Embryonic facial prominence (tissue), 1 donor: Measurements from ENCODE around the gene XPOT.

Source experiments
- DNase-seq: peaks from one replicate; pipeline ENCODE4 v3.0.0-alpha.2; 2016; ENCODE audit errors: extremely low spot score

The XPOT gene

DNA sequence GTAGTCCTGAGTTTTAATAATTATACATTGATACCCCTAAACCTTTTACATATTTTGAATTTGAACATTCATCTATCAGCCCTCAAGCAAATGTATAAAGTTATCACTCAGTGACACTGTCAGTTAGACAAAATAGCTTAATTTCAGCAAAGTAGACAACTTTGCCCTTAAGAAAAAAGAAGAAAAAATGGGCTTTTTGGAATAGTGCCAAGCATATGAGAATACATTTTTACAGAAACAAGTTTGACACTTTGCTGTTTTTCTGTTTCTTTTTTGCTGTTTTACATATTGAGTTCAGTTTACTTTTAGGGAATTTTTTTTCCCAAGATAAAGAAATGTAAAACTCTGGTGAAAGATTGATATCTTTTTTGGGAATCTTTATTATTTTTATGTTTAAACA lies 62.0 kb downstream of the XPOT start:
- DNase-seq, result no peak

DNA sequence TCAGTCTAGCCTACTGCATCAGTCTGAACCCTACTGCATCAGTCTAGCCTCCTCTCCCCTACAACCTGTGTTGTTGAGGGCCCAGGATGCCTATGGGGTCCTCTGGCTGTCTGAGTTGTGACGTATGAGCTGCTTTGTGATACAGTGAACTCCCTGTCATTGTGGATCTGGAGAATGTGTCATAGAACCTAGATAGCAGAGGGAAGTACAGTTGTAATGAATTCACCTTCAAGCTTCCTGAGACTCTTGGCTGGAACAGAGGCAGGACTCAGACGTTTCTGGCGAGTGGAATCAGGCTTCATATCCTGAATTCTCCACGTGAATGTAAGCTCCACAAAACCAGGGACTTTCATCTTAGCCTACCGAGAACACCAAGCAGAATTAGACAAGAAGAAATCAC lies 64.8 kb downstream of the XPOT start:
- DNase-seq, result no peak

DNA sequence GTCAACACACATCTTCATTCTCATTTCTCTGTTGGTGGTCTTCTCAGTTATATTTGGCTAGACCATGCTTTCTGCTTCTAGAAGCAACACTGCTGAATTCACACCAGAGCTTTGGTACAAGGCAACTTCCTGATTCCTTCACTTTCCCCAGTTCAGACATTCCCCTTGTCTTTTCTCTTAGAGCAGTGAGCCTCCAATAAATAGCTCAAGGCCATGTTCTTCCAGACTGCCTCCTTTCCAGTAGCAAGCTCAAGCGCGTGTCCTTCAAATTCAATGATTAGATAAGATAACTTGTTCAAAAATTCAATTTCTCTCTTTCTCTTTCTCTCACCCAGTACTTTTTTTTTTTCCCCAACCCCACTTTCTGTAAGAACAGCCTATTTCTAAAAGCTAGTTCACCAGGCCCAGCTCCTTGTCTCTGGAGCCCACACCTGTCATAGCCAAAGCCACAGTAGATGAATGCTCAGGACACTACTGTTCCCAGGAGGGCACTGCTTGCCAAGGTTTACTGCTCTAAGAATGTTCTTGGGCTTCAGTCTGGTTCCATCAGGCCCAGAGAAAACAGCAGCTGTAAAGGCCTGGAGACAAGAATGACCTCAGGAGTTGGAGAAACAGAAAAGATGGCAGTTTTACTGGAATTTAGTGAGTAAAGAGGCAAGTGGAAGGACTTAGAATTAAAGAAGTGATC lies 65.4 kb downstream of the XPOT start:
- no peak for DNase-seq

DNA sequence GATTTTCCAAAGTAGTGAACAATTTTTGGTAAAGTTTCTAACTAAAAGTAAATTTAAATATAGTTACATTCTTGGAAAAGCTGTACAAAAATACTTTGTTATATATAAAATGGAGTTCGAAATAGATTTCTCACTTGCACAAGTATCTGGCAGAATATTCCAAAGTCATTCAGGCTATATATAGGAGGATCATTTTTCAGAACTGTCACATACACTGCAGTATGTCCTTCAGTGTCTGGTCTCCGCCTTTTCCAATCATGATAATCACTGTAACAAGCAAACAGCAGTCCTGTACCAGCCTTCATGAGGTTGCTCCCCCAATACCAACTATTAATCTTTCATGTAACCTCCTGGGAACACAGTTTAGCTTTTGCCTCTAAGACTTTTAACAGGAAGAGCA lies 66.3 kb downstream of the XPOT start:
- no peak for DNase-seq

DNA sequence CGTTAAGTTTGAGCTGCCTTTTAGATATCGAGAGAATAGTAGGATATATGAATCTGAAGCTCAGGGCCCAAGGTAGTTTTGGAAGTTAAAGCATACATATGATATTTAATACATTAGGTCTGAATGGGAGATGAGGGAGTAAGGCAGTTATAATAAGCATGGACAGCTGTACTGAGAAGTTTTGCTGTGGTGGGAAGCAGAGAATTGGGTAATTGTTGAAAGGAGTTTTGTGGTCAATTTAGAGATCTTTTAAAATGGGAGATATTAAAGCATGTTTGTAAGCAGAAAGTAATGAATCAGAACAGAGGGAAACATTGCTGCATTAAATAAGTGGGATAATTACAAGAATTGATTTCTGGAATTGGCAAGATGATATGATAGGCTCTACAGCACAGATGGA lies 69.0 kb downstream of the XPOT start:
- no peak for DNase-seq

DNA sequence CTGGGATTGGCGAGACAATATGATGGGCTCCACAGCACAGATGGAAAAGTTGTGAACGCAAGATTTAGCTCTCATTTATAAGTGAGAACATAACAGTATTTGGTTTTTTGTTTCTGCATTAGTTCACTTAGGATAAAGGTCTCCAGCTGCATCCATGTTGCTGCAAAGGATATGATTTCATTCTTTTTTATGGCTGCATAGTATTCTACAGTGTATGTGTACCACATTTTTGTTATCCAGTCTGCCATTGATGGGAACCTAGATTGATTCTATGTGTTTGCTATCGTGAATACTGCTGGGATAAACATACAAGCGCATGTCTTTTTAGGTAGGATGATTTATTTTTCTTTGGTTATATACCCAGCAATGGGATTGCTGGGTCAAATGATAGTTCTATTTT lies 71.3 kb downstream of the XPOT start:
- DNase-seq, result no peak

DNA sequence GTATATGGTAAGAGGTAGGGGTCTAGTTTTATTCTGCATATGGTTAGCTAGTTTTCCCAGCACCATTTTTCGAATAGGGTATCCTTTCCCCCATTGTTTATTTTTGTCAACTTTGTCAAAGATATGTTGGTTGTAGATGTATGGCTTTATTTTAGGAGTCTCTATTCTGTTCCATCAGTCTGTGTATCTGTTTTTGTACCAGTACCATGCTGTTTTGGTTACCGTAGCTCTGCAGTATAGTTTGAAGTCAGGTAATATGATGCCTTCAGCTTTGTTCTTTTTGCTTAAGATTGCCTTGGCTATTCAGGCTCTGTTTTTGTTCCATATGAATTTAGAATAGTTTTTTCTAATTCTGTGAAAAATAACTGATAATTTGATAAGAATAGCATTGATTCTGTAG lies 72.7 kb downstream of the XPOT start:
- no peak for DNase-seq

DNA sequence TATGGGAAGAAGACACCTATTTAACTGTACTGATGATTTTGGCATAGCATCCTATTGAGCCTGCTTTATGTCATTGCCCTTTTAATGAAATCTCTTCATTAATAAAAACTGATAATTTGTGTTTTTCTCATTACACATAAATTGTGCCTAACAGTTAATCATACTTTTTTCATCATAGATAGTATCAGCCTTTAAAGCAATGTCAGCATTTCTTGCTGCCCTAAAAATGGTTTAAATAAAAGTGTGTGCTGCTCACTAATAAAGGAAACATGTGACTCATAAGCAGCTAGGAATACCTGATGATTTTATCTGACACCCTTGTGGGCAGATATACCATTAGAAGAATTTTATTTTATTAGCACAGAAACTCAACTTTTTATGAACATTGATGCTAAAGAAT lies 74.5 kb downstream of the XPOT start:
- DNase-seq, result no peak

DNA sequence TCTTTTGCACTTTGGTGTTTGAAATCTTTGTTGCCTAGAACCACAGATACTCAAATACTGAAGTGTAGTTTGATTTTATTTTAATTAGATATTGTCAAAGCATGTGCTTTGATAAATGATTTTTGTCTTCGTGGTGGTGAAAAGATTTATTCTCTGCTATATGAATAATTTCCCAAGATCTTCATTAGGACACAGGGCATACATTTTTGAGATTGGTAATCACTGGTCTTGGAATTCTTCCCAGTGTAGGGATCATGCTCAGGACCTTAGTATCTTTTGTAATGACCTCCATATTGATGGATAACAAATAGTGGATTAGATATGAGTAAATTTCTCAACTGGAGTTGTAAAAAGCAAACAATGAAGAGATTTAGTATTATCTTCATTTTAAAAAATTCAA lies 76.0 kb downstream of the XPOT start:
- no peak for DNase-seq

DNA sequence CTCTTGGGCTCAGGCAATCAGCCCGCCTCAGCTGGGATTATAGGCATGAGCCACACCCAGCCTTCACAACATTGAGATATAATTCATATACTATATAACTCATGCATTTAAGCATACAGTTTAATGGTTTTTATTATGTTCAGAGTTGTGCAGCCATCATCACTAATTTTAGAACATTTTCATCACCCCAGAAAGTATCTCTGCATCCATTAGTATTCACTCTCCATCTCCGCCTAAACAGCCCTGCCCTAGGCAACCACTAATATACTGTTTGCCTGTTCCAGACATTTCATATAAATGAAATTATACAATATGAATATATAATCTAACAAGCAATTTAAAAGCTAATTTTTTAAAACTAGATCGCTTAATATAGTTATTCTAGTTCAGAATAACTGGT lies 82.5 kb downstream of the XPOT start:
- no peak for DNase-seq

DNA sequence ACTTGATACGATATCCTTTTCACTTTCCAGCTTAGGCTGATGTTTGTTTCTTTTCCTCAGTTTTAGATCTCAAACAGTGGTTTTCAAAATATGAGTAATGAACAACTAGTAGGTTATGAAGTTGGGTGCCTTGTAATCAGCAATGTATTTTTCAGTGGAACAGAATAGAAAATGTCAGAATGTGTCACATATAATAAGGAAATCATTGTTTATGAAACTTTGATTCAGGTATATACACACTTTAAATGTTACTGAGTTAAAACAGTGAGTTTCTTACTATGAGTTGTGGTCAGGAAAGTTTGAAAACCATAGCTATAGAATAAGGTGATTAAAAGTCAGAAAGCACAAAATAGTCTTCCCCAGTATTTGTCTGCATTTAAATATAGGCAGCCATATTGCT lies 87.5 kb downstream of the XPOT start:
- DNase-seq, result no peak

DNA sequence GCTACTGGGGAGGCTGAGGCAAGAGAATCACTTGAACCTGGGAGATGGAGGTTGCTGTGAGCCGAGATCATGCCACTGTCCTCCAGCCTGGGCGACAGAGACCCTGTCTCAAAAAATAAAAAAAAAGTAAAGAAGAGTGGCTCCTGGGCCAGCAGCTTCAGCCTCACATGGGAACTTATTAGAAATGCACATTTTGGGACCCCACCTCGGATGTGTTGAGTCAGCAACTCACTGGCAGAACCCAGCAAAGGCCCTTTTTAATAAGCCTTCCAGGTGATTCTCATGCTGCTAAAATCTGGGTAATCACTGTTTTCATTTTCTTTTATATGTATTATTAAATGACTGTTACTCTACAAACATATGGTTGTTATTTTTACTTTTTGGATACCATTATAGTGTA lies 89.3 kb downstream of the XPOT start:
- DNase-seq, result no peak

DNA sequence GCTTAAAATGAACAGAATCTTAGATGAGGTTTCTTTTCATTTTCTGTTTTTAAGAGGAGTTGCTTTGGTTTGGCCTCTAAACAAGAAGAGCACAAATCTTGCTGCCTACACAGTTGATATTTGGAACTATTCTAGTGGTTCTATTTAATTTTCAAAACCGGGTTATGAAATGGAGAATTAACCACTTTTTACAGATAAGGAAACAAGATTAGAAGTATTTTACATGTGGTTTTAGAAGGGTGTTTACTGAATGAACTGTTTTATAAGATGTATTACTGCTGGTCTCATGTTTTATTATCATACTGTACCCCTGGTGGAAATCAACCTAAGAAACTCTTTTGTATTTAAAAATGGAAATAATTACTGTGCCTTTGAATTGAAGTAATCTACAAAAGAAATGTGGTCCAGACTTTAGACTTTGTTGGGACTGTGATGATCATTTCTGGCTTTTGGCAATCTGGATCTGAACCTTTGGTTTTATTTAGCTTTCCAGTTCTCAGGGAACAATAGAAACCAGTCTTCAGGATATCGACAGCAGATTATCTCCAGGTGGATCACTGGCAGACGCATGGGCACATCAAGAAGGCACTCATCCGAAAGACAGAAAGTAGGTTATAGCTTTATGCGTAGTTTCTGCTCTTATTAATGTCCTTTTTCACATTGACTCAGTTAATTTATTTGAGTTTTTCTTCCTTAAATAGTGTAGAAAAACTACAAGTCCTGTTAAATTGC lies 91.0 kb downstream of the XPOT start:
- no peak for DNase-seq

DNA sequence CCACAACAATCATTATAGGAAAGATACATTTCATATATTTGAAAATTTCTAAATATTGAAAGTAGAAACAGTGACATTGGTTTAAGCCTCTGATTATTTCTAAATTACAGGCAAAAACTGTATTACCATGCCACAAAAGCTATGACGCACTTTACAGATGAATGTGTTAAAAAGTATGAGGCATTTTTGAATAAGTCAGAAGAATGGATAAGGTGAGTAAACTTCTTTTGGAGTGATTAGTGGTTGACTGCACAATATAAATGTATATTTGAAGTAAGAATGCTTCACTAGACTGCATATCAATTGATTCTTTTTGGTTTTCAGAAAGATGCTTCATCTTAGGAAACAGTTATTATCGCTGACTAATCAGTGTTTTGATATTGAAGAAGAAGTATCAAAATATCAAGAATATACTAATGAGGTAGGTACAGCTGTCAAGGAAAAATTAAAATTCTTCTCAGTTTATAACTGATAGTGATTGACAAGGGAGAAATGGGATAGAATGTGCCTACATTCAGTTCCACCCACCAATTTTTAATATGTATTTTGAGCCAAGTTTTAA lies 92.7 kb downstream of the XPOT start:
- no peak for DNase-seq

DNA sequence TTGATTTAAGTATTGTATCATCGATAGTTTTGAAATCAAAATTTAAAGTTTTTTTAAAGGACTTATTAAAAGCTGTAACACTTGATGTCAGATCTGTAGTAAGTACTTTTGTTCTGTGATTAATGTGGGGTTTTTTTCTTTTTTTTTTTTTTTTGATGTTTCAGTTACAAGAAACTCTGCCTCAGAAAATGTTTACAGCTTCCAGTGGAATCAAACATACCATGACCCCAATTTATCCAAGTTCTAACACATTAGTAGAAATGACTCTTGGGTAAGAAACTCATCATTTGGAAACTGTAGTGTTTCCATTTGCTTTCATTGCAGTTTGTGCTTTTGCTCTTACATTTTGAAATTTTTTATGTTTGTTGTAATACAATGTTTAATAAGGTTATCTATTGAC lies 93.3 kb downstream of the XPOT start:
- DNase-seq, result no peak

DNA sequence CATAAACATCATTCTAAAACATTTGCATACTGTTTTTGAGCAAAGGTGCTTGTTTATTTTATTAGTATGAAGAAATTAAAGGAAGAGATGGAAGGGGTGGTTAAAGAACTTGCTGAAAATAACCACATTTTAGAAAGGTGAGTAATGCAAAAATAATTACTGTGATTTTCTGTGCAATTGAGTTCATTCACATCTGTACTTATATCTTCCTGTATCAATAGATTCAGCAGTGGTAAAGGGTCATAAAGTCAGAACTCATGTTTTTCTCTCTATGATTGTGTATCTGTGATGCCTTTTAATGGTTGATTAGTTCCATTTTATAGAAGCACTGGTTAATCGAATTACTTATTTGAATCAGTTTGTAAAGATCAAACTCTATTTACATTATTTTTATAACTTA lies 93.7 kb downstream of the XPOT start:
- DNase-seq, result no peak

DNA sequence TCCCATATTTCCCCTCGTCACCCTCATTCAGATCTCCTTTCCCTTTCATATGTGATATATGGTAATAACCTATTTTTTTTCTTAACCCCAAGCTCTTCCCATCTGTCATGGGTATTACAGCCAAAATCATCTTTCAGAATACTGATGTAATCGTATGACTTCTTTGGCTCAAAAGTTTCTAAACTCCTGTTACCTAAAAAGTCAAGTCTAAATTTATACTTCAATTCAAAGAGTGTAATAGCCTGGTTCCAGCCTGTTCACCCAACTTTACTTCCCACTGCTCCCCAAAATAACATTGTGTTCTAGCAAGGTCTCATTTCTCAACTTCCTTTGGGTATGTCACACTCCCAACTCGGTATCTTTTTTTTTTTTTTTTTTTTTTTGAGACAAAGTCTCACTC lies 96.2 kb downstream of the XPOT start:
- DNase-seq, result no peak
